Stimulated activated CD8-positive, alpha-beta memory T cell treated with anti-CD3 and anti-CD28 coated beads, Interleukin-15, amount 100 ng/mL, for 24 hours (primary cell): ENCODE data around the gene KCNJ9.
"Not testable (repeated sequence)": the region's sequence is repeated elsewhere in the genome, so short reads cannot be mapped to it uniquely, and the experiment has no call there.

Experiments
- DNase-seq: peaks from one replicate; pipeline ENCODE4 v3.0.0-alpha.2; 2020; ENCODE audit warnings: low read depth

KCNJ9 gene

DNA sequence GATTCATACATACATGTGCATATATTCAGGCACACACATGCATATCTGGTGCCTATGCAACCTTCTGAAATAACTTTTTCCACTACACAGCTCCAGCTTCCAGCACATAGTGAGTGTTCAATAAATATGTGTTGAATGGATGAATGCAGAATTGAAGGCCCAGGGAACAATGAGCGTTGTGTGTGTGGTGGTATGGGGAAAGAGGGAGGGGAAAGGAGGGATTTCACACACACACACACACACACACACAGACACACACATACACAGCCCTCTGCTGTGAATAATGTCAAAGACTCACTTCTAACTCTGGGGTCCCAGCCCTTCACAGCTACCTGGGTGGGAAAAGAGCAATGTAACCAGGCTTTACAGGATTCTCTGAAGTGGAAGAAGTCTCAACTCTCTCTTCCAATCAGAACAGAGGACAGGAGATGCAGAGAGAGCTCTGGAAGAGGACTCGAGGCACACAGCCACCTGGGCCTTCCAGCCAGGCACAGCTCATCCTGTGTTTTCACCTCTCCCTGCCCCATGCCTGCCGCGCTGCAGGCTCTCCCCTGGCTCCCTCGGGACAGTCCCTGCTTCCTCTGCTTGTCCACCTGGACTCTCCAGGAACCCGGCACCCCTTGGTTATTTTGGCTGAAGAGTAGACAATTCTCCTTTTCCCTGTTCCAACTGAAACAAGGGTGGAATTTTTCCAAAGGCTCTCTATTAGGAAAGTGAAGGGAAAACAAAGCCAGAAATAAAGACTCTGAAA, 22.5 kb downstream of the KCNJ9 start:
- no peak for DNase-seq

DNA sequence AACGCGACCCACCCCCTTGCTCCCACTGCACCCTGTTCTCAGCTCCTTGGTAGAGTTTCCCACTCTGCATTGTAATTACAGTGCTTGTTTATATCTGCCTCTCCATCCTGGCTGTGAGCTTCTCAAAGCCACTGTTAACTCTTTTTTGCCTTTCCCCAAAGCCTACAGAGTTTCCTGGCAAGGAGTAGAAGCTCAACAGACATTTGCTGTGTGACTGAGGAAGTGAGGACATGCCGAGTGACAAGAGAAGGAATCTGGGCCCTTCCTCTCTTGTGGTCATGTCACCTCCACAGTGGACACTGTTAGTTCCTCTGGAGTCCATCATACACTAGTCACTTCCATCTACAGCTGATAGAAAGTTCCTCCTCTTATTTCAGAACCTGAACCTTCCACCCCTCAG, 23.1 kb downstream of the KCNJ9 start:
- no peak for DNase-seq

DNA sequence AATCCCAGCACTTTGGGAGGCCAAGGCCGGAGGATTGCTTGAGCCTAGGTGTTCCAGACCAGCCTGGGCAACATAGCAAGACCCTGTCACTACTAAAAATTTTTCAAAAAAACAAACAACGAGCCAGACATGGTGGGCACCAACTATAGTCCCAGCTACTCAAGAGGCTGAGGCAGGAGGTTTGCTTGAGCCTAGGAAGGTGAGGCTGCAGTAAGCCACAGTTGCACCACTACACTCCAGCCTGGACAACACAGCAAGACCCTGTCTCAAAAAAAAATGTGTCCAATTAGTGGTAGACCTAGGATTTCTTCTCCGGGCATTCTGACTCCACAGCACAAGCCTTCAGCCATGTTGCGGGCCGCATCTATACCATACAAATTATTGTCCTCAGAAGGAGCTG, 23.8 kb downstream of the KCNJ9 start:
- DNase-seq = no peak

DNA sequence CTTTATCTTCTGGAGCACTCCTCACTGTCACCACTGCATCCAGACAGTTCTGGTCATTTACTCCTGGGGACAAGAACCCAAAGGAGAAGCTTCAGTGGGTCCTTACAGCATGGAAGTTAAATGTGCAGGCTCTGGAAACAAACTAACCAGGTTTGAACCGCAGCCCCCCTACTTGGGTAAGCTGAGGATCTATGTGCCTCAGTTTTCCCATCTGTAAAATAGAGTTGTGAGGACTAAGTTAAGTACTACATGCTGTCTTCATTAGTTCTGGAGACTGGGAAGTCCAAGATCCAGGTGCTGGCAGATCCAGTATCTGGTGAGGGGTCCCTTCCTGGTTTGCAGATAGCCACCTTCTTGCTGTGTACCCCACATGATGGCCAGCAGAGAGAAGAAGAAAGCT, 26.2 kb downstream of the KCNJ9 start:
- no peak for DNase-seq

DNA sequence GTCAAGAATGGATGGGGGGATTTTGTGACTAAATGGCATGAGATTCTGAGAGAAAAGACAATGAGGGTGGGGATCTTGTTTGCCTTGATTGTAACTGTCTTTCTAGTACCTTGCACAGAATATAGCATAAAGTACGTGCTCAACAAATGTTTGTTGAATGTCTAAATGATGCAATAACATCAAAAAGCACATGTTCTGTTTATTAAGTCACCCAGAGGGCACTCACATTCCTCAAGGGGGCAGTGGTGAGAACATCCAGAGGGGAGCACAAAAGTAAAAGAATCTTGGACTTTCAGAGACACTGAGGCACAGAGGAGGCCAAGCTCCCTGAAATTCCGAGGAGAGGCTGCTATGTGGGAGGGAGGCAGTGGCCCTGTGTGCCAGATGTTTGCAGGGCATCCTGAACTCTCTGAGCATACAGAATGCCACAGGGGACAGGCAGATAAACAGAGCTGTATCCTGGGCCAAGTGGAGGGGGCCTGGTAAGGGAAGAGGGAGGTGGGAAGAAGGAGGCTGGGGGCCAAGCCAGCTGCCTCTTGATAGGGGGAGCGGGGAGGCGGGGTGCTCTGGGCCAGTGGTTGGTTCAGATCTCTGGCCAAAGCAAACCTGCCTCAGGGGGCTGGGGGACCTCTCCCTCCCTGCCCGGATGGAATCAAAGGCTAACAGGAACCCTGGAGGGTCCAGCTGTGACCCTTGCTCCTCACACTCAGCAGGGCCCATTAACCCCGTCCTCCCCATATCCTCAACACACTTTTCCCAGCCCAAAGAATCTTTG, 27.7 kb downstream of the KCNJ9 start:
- no peak for DNase-seq

DNA sequence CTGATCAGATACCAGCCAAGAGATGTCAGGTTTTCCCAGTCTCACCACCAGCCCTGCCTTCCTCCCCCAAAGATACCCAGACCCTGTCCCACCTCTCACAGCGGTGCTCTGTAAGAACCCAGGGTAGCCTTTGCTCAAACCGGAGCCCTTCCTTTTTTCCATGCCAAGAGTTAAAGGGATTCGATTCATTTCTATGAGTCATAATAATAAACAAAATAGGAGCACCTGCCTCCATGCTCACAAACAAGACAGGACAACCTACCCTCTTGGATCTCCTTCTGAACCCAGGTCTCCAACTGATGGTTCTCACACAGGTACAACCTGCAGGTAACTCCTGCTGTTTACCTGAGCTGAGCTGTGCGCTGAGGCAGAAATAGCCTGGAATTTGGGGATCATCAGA, 28.3 kb downstream of the KCNJ9 start:
- DNase-seq = no peak

DNA sequence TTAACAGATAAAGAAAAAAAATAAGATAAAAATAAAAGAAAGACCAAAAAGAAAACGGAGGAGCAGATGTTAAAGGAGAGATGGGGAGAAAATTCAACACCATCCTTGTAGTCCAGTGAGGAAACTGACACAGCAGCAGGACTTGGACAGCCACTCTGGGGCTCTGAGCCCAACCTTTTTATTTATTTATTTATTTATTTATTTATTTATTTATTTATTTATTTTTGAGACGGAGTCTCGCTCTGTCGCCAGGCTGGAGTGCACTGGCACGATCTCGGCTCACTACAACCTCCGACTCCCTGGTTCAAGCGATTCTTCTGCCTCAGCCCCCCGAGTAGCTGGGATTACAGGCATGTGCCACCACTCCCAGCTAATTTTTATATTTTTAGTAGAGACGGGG, 30.1 kb downstream of the KCNJ9 start:
- DNase-seq = not testable (repeated sequence)

DNA sequence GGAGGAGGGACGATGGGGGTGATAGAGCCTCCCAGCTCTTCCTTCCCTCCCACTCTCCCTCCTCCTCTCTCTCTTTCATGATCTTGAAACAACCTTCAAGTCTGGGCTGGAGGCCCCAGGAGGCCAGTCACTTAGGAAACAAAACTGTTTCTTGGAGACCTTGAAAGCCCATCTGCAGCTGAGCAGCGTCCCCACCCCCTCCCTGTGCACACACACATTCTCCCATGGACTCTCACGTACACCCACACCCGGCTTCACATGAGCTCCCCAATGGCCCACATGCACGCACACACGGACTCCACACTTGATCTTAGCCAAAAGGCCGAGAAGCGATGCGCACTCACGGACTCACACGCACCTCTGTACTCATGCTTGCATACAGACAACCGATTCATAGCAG, 31.0 kb downstream of the KCNJ9 start:
- DNase-seq = no peak

DNA sequence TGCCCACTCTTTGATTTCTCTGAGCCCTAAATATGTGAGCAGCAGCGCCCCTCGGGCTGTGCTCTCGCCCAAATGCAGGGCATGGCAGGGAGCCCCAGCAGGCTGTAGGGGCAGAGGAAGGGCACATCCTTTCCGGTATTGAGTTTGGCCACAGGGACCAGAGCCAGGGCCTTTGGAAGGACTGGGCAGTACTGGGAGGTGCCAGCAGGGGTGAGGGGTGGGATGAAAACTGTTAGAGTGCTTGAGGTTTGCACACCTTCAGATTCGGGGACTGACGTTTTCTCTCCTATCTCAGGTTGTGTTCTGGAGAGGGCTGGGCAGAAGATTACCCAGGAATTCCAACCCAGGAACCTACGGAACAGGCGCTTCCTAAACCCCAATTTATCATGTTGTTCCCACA, 32.1 kb downstream of the KCNJ9 start:
- DNase-seq = no peak

DNA sequence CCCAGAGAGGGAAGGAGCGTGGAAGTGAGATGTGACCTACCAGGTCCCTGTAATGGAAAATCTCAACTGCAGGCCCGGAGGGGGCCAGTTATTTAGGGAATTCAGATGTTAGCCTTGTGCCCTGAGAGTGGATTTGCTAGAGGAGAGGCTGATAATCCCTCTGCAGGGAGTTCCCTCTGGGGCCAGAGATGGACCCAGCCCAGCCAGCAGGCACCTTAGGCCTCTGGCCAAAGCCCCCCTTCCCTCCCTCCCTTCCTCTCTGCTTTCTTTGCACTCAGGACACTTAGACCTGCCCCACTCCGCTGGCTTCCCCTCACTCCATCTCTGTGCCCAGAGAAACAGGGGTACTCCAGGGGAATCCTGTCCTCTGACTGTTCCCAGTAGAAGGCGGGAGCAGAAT, 32.7 kb downstream of the KCNJ9 start:
- DNase-seq = no peak

DNA sequence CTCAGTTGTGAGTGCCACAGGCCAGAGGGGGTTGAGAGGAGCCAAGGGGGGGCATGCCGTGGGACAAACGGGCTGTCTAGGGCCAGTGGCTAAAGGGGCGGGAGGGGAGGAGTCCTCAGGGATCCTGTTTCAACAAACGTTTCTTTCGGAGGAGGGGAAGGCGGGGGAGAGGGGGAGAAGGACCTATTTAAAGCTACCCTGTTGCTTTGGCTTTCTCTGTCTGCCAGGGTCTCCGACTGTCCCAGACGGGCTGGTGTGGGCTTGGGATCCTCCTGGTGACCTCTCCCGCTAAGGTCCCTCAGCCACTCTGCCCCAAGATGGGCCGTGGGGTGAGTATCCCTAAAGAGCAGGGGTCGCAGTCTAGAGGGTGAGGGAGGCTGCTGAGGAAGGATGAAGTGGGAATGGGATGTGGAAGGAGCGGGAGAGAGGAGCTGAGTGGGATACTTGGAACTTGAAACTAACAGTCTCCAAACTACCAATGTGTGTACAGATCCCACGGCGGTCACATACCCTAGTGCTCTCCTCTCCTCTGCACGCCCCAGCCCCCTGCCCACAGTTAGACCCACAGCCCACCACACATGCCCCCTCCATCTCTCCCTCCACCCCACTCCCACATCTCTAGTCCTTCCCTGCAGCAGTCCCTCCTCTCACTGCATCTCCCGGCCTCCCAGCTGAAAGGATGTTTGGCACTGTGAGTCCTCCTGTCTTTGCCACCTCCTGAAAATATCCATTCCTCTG, 34.4 kb downstream of the KCNJ9 start, which contains the start of gene ATP1A2:
ATP1A2 (plus strand) TSS at position 215 of the 738 bp plus-strand sequence; CDS start at position 318, 103 bp downstream.
- DNase-seq = no peak

DNA sequence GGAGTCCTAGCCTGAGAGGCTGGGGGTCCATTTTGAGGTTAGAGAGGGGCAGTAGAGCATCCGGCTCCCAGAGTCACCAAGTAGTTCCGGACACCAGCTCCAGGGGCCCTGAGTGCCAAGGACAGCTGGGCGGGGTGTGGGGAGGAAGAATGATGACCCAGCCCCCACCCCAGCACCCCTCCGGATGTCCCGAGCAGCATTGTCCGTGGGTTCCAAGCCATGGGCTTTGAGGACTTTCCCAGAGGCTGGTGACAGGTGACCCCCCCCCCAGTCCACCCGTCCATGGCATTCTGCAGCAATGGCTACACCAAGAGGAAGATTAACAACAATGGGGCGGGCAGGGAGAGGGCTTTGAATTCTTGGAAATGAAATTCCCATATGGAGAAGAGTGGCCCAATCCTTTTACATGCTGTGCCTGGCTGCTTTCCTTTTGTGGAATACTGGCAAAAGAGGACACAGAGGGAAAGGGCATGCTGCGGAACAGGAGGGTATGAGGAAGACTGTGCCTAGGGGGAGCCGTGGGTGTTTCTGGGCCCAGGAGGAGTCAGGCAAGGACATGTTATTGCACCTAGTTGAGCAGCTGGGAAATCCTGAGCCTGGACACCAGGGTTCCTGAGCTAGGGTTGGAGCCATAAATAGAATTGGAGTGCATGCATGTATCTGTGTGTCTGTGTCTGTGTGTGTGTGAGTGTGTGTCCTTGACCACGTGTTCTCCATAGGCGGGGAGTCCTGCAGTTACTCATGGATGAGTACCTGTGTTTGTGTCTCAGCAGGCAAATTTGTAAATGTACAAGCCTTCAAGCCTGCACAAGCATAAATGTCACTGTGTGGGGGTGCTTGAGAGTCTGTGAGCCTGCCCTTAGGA, 35.2 kb downstream of the KCNJ9 start:
- no peak for DNase-seq

DNA sequence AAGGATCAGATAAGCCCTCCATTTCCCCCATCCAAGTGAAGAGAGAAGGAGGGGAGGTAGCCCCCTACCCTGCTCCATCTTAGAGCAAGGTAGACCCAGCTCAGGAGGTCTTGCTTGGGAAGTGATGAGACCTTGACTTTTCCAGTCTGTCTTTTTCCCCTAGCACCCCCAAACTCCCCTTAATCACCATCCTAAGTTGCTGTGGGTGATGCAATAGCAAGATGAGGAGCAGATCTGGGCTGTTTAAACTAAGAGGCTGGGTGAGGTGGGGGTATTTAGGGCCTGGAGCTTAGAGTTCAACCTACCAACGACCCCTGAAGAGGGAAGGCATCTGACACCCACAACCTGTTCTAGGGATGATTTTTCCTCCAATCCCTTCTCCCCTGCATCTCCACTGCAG, 36.0 kb downstream of the KCNJ9 start:
- no peak for DNase-seq

DNA sequence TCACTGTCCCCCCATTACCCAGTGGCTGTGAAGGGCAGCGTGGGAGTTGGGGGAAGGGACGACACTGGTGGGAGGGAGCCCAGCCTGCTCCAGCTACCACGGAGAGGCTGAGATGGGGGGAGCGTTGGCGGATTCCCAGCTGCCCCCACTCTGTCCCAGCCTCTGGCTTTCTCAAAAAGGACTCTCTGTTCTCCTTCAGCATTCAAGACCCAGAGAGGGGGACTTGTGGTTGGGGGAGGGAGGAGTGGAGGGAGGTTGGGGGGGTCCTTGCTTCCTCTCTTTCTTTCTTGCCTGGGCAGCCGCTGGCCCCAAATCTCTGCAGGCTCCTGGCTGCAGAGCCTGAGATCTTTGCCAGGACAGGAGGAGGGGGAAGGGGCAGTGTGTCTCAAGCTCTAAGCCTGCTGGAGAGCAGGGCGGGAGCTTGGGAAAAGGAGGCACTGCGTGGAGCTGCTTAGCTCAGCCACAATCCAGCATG, 36.4 kb downstream of the KCNJ9 start:
- DNase-seq = no peak

DNA sequence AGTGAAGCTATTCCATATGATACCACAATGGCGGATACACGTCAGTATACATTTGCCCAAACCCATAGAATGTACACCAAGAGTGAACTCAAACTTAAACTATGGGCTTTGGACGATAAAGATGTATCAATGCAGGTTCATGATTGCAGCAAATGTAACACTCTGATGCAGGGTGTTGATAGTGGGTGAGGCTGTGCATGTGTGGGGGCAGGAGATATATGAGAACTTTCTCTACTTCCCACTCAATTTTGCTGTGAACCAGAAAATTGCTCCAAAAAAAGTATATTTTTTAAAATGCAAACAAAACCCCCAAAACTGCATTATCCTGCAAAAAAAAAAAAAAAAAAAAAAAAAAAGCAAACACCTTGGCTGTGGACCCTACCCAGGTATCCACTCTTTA, 37.6 kb downstream of the KCNJ9 start:
- DNase-seq = no peak

DNA sequence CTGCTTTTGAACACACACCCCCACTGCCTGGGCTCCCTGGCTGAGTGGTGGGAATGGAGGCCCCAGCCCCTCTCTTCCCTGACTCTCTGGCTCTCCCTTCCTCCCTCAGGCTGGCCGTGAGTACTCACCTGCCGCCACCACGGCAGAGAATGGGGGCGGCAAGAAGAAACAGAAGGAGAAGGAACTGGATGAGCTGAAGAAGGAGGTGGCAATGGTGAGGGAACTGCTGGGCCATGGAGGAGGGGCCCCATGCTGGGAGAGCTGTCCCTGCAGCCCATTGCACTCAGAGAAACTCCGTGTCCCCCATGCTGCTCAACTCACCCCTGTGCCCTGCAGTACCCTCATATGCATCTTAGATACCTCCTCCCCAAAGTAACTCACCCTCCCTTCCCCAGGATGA, 39.5 kb downstream of the KCNJ9 start:
- DNase-seq = no peak

DNA sequence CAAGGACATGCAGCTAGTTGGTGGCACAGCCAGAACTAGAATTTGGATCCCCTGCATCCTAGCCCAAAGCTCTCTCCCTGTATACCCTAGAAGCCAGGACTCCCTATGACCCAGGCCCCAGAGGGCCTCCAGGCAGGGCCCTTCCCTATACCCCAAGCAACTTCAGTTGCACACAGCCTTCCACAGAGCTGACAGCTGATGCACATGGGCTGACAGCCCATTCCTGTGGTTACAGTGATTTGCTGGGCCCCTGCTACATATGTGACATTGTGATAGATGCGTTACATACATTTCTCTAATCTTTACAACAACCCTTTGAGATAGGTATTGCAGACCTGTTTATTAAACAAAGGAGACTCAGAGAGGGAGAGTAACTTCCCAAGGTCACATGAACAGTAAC, 40.0 kb downstream of the KCNJ9 start:
- no peak for DNase-seq

DNA sequence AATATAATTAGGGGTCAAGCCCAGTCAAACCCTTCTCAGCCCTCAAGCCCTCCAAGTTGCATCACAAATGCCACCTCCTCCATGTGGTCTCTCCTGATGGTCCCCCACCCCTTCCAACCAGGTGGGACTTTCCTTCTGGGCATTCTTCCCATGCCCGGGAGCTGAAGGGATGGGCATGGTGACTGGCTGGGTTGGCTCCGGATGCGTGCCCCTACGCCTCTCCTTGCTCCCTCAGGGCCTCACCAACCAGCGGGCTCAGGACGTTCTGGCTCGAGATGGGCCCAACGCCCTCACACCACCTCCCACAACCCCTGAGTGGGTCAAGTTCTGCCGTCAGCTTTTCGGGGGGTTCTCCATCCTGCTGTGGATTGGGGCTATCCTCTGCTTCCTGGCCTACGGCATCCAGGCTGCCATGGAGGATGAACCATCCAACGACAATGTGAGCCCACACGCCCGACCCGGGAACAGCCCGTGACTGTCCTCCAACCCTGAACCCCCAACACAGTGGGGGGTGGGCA, 41.7 kb downstream of the KCNJ9 start:
- DNase-seq = no peak

DNA sequence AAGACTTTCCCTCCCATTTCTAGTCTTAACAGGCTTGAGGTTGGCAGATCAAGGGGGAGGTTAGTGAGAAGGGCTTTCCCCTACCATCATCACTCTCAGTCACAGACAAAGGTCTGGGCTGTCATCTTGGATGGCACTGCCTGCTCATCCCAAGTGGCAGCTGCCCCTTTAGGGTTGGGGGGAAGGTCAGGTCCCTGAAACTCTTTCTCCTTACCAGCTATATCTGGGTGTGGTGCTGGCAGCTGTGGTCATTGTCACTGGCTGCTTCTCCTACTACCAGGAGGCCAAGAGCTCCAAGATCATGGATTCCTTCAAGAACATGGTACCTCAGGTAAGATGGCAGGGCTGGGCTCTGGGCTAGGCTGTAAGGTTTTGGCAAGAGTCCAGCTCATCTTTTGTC, 42.4 kb downstream of the KCNJ9 start:
- DNase-seq = no peak

DNA sequence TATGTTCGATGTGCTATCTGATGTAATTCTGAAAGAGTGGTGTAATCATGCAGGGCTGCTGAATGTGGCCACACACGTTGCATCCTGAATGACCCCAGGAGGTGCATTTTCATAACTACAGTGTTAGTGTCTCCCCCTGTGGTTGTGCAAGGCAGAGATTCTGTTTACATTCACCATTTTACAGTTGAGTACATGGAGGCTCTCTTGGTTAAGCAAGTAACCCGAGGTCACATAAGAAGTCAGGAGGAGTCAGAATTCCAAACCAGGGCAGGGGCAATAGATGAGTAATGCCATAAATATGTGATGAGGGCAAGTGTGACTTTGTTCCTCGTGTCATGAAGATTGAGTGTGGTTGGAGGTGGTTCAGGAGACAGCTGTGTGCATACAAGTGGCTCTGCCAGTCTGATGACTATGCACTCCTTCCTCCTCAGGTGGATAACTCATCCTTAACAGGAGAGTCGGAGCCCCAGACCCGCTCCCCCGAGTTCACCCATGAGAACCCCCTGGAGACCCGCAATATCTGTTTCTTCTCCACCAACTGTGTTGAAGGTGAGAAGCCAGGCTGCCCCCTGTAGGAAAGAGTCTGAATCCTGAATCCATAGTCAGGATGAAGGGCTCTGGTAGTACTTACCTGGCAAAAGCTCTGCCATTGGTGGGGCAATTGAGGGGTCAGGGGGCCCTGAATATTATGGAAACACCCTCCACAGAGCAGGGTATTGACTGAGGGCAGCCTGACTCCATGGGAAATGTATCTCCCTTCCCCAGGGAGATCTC, 43.6 kb downstream of the KCNJ9 start:
- no peak for DNase-seq

DNA sequence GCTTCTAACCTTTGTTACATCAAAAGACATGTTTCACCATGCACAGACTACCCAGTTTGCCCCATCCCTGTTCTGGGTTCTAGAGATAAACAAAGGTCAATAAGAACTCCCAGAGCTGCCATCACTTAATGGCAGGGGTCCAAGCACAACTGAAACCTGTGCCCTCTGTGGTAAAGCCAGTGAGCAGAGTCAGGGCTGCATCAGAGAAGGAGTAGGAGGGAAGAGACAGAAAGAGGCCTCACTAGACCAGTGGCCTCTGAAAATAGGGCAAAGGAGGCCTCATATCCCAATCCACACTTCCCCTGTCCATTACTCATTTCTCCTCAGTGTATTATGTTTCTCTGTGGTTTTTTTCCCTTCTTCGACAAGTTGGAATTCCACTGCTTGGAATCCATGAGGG, 44.4 kb downstream of the KCNJ9 start:
- DNase-seq = no peak
